Posterior cingulate gyrus (tissue), 11 donors: Measurements from ENCODE around the gene DCHS1.

Experiments
- DNase-seq, 10 donors: peaks; one replicate each; pipeline versions ENCODE4 v3.0.0 to v3.0.0-alpha.2; 2020 to 2021; ENCODE audit warnings: mixed read lengths in 3 of 10
- intact Hi-C: fragments of 100-400 bp; cut with DNase I; formaldehyde crosslinking; loops from one replicate; pipeline ENCODE4 v1.15.1; 2023

The DCHS1 gene

DNA sequence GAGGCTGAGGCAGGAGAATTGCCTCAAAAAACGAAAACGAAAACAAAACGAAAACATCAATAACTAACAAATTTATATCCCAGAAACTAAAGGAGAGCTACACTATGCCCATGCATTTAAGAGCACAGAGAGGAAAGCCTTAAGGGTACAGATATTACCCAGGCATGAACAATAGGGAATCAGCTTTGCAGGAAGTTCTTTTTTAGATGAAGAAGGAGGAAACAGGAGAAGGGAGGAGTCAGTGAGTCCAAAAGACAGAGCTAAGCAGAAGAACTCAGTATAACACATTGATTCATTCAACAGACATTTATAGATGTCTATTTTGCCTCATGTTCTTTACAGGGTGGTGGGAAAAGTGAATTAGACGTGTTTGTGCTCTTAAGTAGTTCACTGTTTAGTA is 19.3 kb upstream of the DCHS1 start:
- intact Hi-C loops = no loop called here
- no peak for DNase-seq

- intact Hi-C loops = no loop called here
- no peak for DNase-seq
Observed at GRCh38 chr11:6674219-6674597, 18.6 kb upstream of the DCHS1 start.

DNA sequence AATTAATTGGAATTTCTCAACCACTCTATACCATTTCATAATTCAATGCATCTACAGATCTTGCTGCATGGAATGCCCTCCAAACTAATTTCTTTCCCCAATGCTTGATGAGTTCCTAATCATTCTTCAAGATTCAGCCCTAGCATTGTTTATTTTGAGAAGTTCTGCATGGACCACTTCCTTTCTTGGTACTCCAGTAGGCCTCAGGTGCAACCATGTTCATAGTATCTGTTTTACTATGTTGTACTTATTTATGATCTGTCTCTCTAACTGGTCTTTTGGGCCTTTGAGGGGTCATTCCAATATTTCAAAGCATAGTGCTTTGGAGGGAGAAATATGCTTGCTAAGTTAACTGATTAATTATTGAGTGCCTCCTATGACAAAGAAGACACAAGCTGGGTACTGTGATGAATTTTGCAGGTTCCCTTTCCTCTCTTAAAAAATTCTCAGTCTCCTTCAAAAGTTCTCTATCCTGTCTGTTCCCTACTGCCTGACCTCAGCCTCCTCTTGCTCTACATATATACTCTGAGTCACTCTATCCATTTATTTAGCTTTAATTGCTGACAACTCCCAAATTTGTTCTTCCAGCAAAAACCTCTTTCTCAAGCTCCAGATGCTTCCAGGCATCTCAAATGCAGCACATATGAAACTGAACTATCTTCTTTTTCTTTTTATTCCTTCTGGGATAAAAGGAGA is 18.1 kb upstream of the DCHS1 start:
- no peak for DNase-seq
- intact Hi-C loops = no loop called here

DNA sequence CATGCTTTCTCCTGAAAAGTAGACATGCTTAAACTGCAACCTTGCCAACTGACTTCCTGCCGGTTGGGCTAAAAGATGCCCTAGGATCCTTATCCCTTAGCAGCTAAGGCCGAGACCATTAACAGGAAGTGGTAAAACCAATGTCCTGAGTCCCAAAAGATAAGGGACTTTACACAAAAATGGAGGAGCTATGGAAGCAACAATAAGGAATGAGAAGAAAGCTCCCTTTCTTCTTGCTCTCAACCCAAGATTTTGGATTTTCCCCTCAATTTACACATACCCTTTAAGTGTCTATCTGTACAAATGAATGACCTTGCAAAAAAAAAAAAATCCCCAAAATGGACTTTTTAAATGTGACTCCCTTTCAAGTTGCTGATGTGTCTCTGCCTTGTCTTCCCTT is 16.4 kb upstream of the DCHS1 start:
- no peak for DNase-seq
- intact Hi-C loops = no loop called here

DNA sequence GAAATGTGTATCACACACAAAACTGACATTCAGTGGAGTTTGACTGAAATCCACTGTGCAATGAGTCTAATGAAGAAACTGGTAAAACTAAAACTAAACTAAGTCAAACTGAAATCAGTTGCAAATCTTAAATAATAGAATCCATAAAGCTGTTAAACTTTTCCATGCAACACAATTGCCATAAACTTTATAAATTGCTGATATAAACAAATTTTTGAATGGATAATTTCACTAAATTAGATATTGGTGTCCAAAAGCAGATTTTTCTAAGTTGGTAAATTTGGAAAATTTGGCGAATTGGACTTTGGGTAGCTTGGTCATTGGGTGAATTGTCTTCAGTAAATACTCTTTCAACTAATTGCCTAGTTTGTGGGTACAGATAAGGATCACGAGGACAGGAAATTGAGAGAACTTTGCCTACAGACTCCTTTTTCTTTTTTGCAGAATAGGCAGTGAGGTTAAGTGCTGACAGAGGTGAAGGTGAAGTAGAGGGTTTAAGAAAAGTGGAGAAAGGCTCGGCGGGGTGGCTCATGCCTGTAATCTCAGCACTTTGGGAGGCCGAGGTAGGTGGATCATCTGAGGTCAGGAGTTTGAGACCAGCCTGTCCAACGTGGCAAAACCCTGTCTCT is 14.7 kb upstream of the DCHS1 start:
- no peak for DNase-seq
- intact Hi-C loops = no loop called here

GRCh38 chr11:6667733-6668374 is 12.2 kb upstream of the DCHS1 start:
- DNase-seq = no peak
- intact Hi-C loops = no loop called here

GRCh38 chr11:6666302-6667183 is 10.9 kb upstream of the DCHS1 start:
- intact Hi-C loops = no loop called here

GRCh38 chr11:6664551-6664950 is 8.9 kb upstream of the DCHS1 start:
- intact Hi-C loops = no loop called here
- DNase-seq = no peak

More at GRCh38 chr11:6666302-6667183, 10.9 kb upstream of the DCHS1 start:
- no peak for DNase-seq

GRCh38 chr11:6663794-6664469 is 8.3 kb upstream of the DCHS1 start:
- no peak for DNase-seq
- intact Hi-C loops = no loop called here

GRCh38 chr11:6660712-6661111 is 5.1 kb upstream of the DCHS1 start:
- intact Hi-C loops = no loop called here
- DNase-seq = no peak

GRCh38 chr11:6658647-6659046 is 3.0 kb upstream of the DCHS1 start:
- no peak for DNase-seq
- intact Hi-C loops = no loop called here

GRCh38 chr11:6657346-6657745 is 1.7 kb upstream of the DCHS1 start:
- intact Hi-C loops = no loop called here

DNA sequence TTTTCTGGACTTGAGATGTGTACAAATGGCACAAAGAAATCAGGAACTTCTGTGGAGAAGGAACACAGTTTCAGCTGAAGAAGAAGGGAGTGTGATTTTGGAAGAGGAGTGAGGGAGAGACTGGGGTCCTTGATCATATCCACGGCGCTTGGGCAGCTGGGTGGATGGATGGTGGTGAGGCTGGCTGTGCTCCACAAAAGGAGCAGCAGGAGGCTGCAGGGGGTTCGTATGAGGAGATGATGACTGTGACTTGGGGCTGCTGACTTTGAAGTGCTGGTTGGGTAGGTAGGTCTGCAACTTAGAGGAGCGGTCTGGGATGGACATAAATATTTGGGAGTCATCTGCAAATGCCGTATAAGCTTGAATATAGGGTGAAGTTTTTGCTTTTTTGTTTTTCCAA is 1.3 kb upstream of the DCHS1 start:
- no peak for DNase-seq
- intact Hi-C loops = no loop called here

More at GRCh38 chr11:6657346-6657745, 1.7 kb upstream of the DCHS1 start:
- DNase-seq = no peak

DNA sequence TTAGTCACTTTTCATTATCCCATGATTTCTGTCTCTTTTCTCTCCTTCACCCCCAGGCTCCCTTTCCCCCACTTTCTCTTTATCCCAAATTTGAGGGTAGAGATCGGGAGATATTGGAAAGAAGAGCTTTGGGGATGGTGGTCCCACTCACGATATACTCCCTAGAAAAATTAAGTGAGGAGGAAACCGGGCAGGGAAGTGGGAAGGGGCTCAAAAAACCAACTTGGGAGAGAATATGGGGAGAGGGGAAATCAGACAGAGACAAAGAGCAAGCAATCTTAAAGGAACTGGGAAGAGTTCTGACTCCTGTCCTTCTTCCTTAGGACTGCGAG is 941 bp upstream of the DCHS1 start:
- no peak for DNase-seq
- intact Hi-C loops = no loop called here

- intact Hi-C loops = no loop called here
- peak in 2 of 10 donors; percentile 30 to 83 for DNase-seq
Observed at GRCh38 chr11:6655020-6655789, 404 bp downstream of the DCHS1 start.

GRCh38 chr11:6654281-6655019 is 1.2 kb downstream of the DCHS1 start:
- peak in 3 of 10 donors; percentile 57 to 90 (median 59) for DNase-seq
- intact Hi-C loops = no loop called here

- intact Hi-C loops = no loop called here
- no peak for DNase-seq
Observed at GRCh38 chr11:6653656-6654055, 2.0 kb downstream of the DCHS1 start.

GRCh38 chr11:6653097-6653496 is 2.5 kb downstream of the DCHS1 start:
- DNase-seq = no peak
- intact Hi-C loops = no loop called here

- intact Hi-C loops = no loop called here
- DNase-seq = no peak
Observed at GRCh38 chr11:6652182-6652581, 3.4 kb downstream of the DCHS1 start.
